Measurements from ENCODE around the gene SPATA13. TPM values are rescaled to one million over a fixed set of nuclear protein-coding genes. Genes with fewer than 3 reads are reported as not detected.
"Not testable (repeated sequence)": the region's sequence is repeated elsewhere in the genome, so short reads cannot be mapped to it uniquely, and the experiment has no call there.

The SPATA13 gene
- total RNA-seq, 1 experiment from 2014 or later, result 5.1 TPM

GRCh38 chr13:24279327-24280110, 119.0 kb downstream of the SPATA13 start:
- no peak for DNase-seq (ENCODE audit: low spot score)

GRCh38 chr13:24280720-24281119, 120.2 kb downstream of the SPATA13 start:
- DNase-seq (ENCODE audit: low spot score), result no peak

GRCh38 chr13:24281188-24282008, 120.9 kb downstream of the SPATA13 start:
- no peak for DNase-seq (ENCODE audit: low spot score)

- DNase-seq (ENCODE audit: low spot score), result no peak
These were observed 121.7 kb downstream of the SPATA13 start for GRCh38 chr13:24282256-24282655.

GRCh38 chr13:24284889-24285565, 124.5 kb downstream of the SPATA13 start:
- DNase-seq (ENCODE audit: low spot score), result no peak

GRCh38 chr13:24286624-24287023, 126.1 kb downstream of the SPATA13 start:
- DNase-seq (ENCODE audit: low spot score), result no peak

- no peak for DNase-seq (ENCODE audit: low spot score)
These were observed 127.3 kb downstream of the SPATA13 start for GRCh38 chr13:24287748-24288287.

- no peak for DNase-seq (ENCODE audit: low spot score)
These were observed 128.3 kb downstream of the SPATA13 start for GRCh38 chr13:24288870-24289269.

GRCh38 chr13:24290280-24290932, 129.9 kb downstream of the SPATA13 start:
- DNase-seq (ENCODE audit: low spot score), result no peak

GRCh38 chr13:24292481-24292880, 132.0 kb downstream of the SPATA13 start:
- DNase-seq (ENCODE audit: low spot score), result no peak

- no peak for DNase-seq (ENCODE audit: low spot score)
These were observed 133.2 kb downstream of the SPATA13 start for GRCh38 chr13:24293746-24294145.

- no peak for DNase-seq (ENCODE audit: low spot score)
These were observed 139.1 kb downstream of the SPATA13 start for GRCh38 chr13:24299488-24300114.

GRCh38 chr13:24301434-24301833, 140.9 kb downstream of the SPATA13 start:
- DNase-seq (ENCODE audit: low spot score), result no peak

GRCh38 chr13:24301911-24302310, 141.4 kb downstream of the SPATA13 start:
- DNase-seq (ENCODE audit: low spot score), result no peak

GRCh38 chr13:24304620-24305019, 144.1 kb downstream of the SPATA13 start:
- DNase-seq (ENCODE audit: low spot score), result no peak

GRCh38 chr13:24306632-24307031, 146.1 kb downstream of the SPATA13 start:
- no peak for DNase-seq (ENCODE audit: low spot score)

GRCh38 chr13:24307211-24308067, 146.9 kb downstream of the SPATA13 start:
- DNase-seq (ENCODE audit: low spot score), result no peak

GRCh38 chr13:24308068-24308445, 147.5 kb downstream of the SPATA13 start:
- no peak for DNase-seq (ENCODE audit: low spot score)

GRCh38 chr13:24308488-24309020, 148.0 kb downstream of the SPATA13 start:
- DNase-seq (ENCODE audit: low spot score), result no peak

GRCh38 chr13:24309300-24309699, 148.8 kb downstream of the SPATA13 start, which contains the start of gene C1QTNF9:
C1QTNF9 (plus strand) TSS chr13:24309580; CDS start chr13:24316004, 6,424 bp downstream.
- DNase-seq (ENCODE audit: low spot score), result not testable (repeated sequence)

Data from H4 (cell line).